HUES48 (cell line): ENCODE data around the gene CXCL3.
"Not testable (repeated sequence)": the region's sequence is repeated elsewhere in the genome, so short reads cannot be mapped to it uniquely, and the experiment has no call there.

Experiments
- H3K27ac ChIP-seq: one replicate; pipeline ENCODE4 v1.7.0; 2013; ENCODE audit warnings: low read depth, low read length, inconsistent platforms
- H3K27me3 ChIP-seq: 2 replicates; pipeline ENCODE4 v1.6.1; 2013; ENCODE audit warnings: mild to moderate bottlenecking, low read length; ENCODE audit not compliant: control insufficient read depth, insufficient read depth
- H3K36me3 ChIP-seq: 2 replicates; pipeline ENCODE4 v1.6.1; 2013; ENCODE audit warnings: low read length; ENCODE audit not compliant: control insufficient read depth, insufficient read depth
- H3K4me1 ChIP-seq: 2 replicates; pipeline ENCODE4 v1.6.1; 2013; ENCODE audit warnings: mild to moderate bottlenecking, low read length; ENCODE audit not compliant: control insufficient read depth, insufficient read depth
- H3K4me3 ChIP-seq: 2 replicates; pipeline ENCODE4 v1.5.1; 2013; ENCODE audit warnings: mild to moderate bottlenecking, low read depth, low read length
- H3K9ac ChIP-seq: 2 replicates; pipeline ENCODE4 v1.6.1; 2013; ENCODE audit warnings: mild to moderate bottlenecking, low read depth, low read length, moderate library complexity
- H3K9me3 ChIP-seq: 2 replicates; pipeline ENCODE4 v1.6.1; 2013; ENCODE audit warnings: low read length; ENCODE audit not compliant: control insufficient read depth, insufficient read depth

CXCL3 gene

GRCh38 chr4:74038425-74039314 is at the start of gene CXCL3:
CXCL3 (minus strand) TSS chr4:74038689; CDS start chr4:74038611, 78 bp downstream.
- H3K4me3 ChIP-seq, result peak within 1 kb of the TSS; percentile 92
- peak within 1 kb of the TSS; percentile 30 for H3K27ac ChIP-seq
- no peaks in the 10 kb centered on the region for H3K36me3 ChIP-seq
- H3K27me3 ChIP-seq, result peaks cover 11% of the 10 kb centered on the region; the same call in 1 of the 2 replicates
- H3K4me1 ChIP-seq, result peaks cover 32% of the 10 kb centered on the region
- H3K9me3 ChIP-seq, result no peaks in the 10 kb centered on the region
- peak within 1 kb of the TSS; percentile 59 for H3K9ac ChIP-seq

- Histone ChIP-seq H3K27me3 (no peaks in the 10 kb centered on the region), H3K9me3 (no peaks in the 10 kb centered on the region), H3K27ac (no peak overlapping the region), H3K36me3 (no peaks in the 10 kb centered on the region), H3K9ac (no peak overlapping the region), H3K4me3 (no peak overlapping the region), H3K4me1 (no peaks in the 10 kb centered on the region)
Observed at GRCh38 chr4:74087481-74087880, 49.0 kb upstream of the CXCL3 start.

GRCh38 chr4:74085669-74086068 is 47.2 kb upstream of the CXCL3 start:
- H3K9me3 ChIP-seq, result no peaks in the 10 kb centered on the region

GRCh38 chr4:74084984-74085383 is 46.5 kb upstream of the CXCL3 start:
- H3K4me3 ChIP-seq, result no peak overlapping the region
- H3K4me1 ChIP-seq, result no peaks in the 10 kb centered on the region
- no peaks in the 10 kb centered on the region for H3K36me3 ChIP-seq
- H3K27ac ChIP-seq, result no peak overlapping the region
- H3K9me3 ChIP-seq, result no peaks in the 10 kb centered on the region
- H3K9ac ChIP-seq, result no peak overlapping the region
- H3K27me3 ChIP-seq, result no peaks in the 10 kb centered on the region

More at GRCh38 chr4:74085669-74086068, 47.2 kb upstream of the CXCL3 start:
- H3K4me1 ChIP-seq, result no peaks in the 10 kb centered on the region
- no peak overlapping the region for H3K4me3 ChIP-seq
- H3K9ac ChIP-seq, result no peak overlapping the region
- H3K36me3 ChIP-seq, result no peaks in the 10 kb centered on the region
- H3K27ac ChIP-seq, result no peak overlapping the region
- no peaks in the 10 kb centered on the region for H3K27me3 ChIP-seq

DNA sequence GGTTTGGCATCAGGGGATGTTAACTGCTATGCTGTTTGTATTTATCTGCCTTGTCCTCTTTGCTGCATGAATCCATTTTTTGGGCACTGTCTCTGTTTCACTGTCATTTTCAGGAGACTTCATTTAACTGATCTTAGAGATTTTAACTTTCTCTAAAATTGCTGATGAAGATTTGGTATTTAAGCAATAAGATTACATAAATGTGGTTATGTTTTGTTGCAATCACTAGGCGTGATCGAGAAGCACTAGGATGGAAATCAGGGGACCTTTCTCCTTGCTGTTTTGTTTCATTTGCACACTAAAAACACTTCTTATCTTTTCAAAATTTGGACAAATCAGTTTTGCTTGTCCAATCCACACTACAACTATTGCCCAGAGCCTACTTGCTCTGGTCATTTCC is 45.1 kb upstream of the CXCL3 start:
- no peak overlapping the region for H3K9ac ChIP-seq
- H3K4me3 ChIP-seq, result no peak overlapping the region
- H3K9me3 ChIP-seq, result no peaks in the 10 kb centered on the region
- no peaks in the 10 kb centered on the region for H3K27me3 ChIP-seq
- no peaks in the 10 kb centered on the region for H3K36me3 ChIP-seq
- no peaks in the 10 kb centered on the region for H3K4me1 ChIP-seq
- H3K27ac ChIP-seq, result no peak overlapping the region

- H3K36me3 ChIP-seq, result no peaks in the 10 kb centered on the region
- H3K4me1 ChIP-seq, result no peaks in the 10 kb centered on the region
- no peak overlapping the region for H3K9ac ChIP-seq
Observed at GRCh38 chr4:74081035-74081434, 42.5 kb upstream of the CXCL3 start.

DNA sequence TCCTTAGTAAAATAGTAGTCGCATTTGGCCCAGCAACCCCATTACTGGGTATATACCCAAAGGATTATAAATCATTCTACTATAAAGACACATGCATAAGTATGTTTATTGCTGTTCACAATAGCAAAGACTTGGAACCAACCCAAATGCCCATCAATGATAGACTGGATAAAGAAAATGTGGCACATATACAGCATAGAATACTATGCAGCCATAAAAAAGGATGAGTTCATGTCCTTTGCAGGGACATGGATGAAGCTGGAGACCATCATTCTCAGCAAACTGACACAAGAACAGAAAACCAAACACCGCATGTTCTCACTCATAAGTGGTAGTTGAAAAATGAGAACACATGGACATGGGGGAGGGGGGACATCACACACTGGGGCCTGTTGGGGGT is 41.9 kb upstream of the CXCL3 start:
- H3K4me1 ChIP-seq, H3K36me3 ChIP-seq, H3K4me3 ChIP-seq, H3K9me3 ChIP-seq, H3K9ac ChIP-seq, H3K27ac ChIP-seq, H3K27me3 ChIP-seq: not testable (repeated sequence)

More at GRCh38 chr4:74081035-74081434, 42.5 kb upstream of the CXCL3 start:
- Histone ChIP-seq H3K9me3 (no peaks in the 10 kb centered on the region), H3K27ac (no peak overlapping the region), H3K27me3 (no peaks in the 10 kb centered on the region), H3K4me3 (no peak overlapping the region)

DNA sequence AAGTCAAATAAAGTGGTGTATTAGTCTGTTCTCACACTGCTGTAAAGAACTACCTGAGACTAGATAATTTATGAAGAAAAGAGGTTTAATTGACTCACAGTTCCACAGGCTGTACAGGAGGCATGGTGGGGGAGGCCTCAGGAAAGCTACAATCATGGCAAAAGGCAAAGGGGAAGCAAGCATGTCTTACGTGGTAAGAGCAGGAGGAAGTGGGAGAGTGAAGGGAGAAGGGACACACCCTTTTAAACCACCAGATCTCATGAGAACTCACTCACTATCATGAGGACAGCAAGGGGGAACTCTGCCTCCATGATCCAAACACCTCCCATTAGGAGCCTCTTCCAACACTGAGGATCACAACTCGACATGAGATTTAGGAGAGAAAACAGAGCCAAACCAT is 40.5 kb upstream of the CXCL3 start:
- not testable (repeated sequence) for H3K9ac ChIP-seq, H3K4me1 ChIP-seq, H3K27ac ChIP-seq, H3K4me3 ChIP-seq, H3K9me3 ChIP-seq, H3K27me3 ChIP-seq, H3K36me3 ChIP-seq

GRCh38 chr4:74073358-74073757 is 34.9 kb upstream of the CXCL3 start:
- no peaks in the 10 kb centered on the region for H3K4me1 ChIP-seq
- H3K4me3 ChIP-seq, result no peak overlapping the region
- H3K27ac ChIP-seq, result no peak overlapping the region
- no peak overlapping the region for H3K9ac ChIP-seq
- no peaks in the 10 kb centered on the region for H3K36me3 ChIP-seq
- no peaks in the 10 kb centered on the region for H3K27me3 ChIP-seq
- peaks cover 11% of the 10 kb centered on the region for H3K9me3 ChIP-seq

DNA sequence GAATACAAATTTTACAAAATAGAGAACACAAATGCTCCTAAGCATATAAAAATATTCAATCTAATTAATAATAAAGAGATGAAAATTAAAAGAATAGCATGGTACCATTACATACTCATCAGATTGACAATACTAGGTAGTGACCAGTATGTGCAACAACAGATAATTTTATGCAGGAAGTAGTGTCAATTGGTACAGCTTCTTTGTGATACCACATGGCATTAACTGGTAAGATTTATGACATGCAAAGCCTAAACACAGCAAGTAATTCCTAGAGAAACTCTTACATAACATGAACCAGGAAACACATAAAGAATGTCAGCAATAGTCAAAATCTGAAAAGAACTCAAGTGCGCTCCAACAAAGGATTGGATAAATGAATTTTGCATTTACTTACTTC is 34.2 kb upstream of the CXCL3 start:
- H3K9ac ChIP-seq, result no peak overlapping the region
- H3K9me3 ChIP-seq, result peaks cover 17% of the 10 kb centered on the region
- H3K4me1 ChIP-seq, result no peaks in the 10 kb centered on the region
- H3K4me3 ChIP-seq, result no peak overlapping the region
- no peaks in the 10 kb centered on the region for H3K36me3 ChIP-seq
- no peaks in the 10 kb centered on the region for H3K27me3 ChIP-seq
- no peak overlapping the region for H3K27ac ChIP-seq

DNA sequence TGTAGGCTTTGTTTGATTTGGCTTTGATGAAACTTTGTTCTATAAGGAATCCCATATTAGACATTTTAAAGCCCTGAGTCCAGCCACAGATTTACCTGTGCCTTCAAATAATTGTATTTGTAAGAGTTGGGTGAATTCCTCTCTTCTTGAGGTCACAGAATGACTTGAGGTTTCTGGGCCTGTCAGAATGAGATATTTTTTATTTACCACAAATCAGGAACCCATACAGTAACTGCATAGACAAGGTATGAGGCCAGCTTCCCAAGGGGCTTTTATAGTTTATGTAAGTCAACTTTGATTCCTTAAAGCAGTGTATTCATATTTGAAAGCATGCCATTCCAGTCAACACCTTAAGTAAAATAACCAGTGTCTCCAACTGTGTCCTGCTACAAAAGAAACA is 29.1 kb upstream of the CXCL3 start:
- Histone ChIP-seq H3K27ac (no peak overlapping the region), H3K9ac (no peak overlapping the region), H3K9me3 (peaks cover 21% of the 10 kb centered on the region), H3K4me3 (no peak overlapping the region), H3K27me3 (no peaks in the 10 kb centered on the region), H3K36me3 (no peaks in the 10 kb centered on the region), H3K4me1 (peaks cover 5% of the 10 kb centered on the region)
